HepG2 (cell line): ENCODE results near the gene POU2F2. TPM values are rescaled to one million over a fixed set of nuclear protein-coding genes. Genes with fewer than 3 reads are reported as not detected.

Source experiments
- ATF2 ChIP-seq: sonication (generic); formaldehyde crosslinking; IDR thresholded peaks from 2 replicates; pipeline ENCODE4 v1.4.0; 2020; ENCODE audit warnings: missing genetic modification reagents
- EHMT2 ChIP-seq: fragments of 200-600 bp; sonication (generic); IDR thresholded peaks from 2 replicates; pipeline ENCODE4 v1.7.0; 2017; ENCODE audit warnings: antibody characterized with exemption, low read depth, low read length, borderline replicate concordance
- HNRNPL ChIP-seq: fragments of 200-400 bp; formaldehyde crosslinking; IDR thresholded peaks from 2 replicates; pipeline ENCODE4 v1.6.1; 2017; ENCODE audit warnings: mild to moderate bottlenecking, low read depth, low read length
- JUNB ChIP-seq: sonication (generic); formaldehyde crosslinking; IDR thresholded peaks from 2 replicates; pipeline ENCODE4 v1.8.0; 2022; ENCODE audit warnings: missing genetic modification reagents, mild to moderate bottlenecking, borderline replicate concordance
- NRL ChIP-seq: sonication (generic); formaldehyde crosslinking; IDR thresholded peaks from 2 replicates; pipeline ENCODE4 v1.5.0; 2020; ENCODE audit warnings: missing genetic modification reagents, mild to moderate bottlenecking, moderate library complexity, borderline replicate concordance
- PAF1 ChIP-seq: IDR thresholded peaks from 2 replicates; pipeline ENCODE4 v1.6.1; 2016; ENCODE audit warnings: missing genetic modification reagents, missing compliant biosample characterization
- PTBP1 ChIP-seq: fragments of 200-400 bp; formaldehyde crosslinking; IDR thresholded peaks from 2 replicates; pipeline ENCODE4 v1.6.1; 2018; ENCODE audit warnings: low read length, low read depth; ENCODE audit not compliant: poor library complexity, severe bottlenecking
- SRY ChIP-seq: sonication (generic); formaldehyde crosslinking; IDR thresholded peaks from 2 replicates; pipeline ENCODE4 v1.8.0; 2022; ENCODE audit warnings: mild to moderate bottlenecking, missing genetic modification reagents
- ZMYM4 ChIP-seq: sonication (generic); formaldehyde crosslinking; IDR thresholded peaks from 2 replicates; pipeline ENCODE4 v1.8.1; 2023; ENCODE audit warnings: mild to moderate bottlenecking, missing genetic modification reagents
- ZNF598 ChIP-seq: sonication (generic); formaldehyde crosslinking; IDR thresholded peaks from 2 replicates; pipeline ENCODE4 v1.5.1; 2020; ENCODE audit warnings: mild to moderate bottlenecking, missing genetic modification reagents, borderline replicate concordance
- ZNF674 ChIP-seq: sonication (generic); formaldehyde crosslinking; IDR thresholded peaks from 2 replicates; pipeline ENCODE4 v1.5.0; 2020; ENCODE audit warnings: low read depth, mild to moderate bottlenecking, missing genetic modification reagents
- polyA plus RNA-seq, 8 experiments: library from polyadenylated mRNA; depleted of rRNA in 3 of 8; stranded (reverse) in 7 of 8; unstranded in 1 of 8; fragments of >200 nt; fragmentation: Illumina TruSeq in 4 of 8; extraction: Trizol in 4 of 8; gene quantifications; 2 replicates each; pipeline versions ENCODE4 v1.2.1 to v1.2.3, GENCODE V29; 2011 to 2016; ENCODE audit warnings: low read depth in 4 of 8, missing spikeins in 1 of 8, mixed read lengths in 1 of 8; ENCODE audit not compliant: insufficient read depth in 1 of 8
- total RNA-seq, 5 experiments: library from RNA; depleted of rRNA; stranded (reverse); fragments of >200 nt; fragmentation: Illumina TruSeq; extraction: Trizol; gene quantifications; 2 replicates each; pipeline ENCODE4 v1.2.3, GENCODE V29; 2016; ENCODE audit warnings: low read depth in 1 of 5
- TF ChIP-seq, protein P1 (sequence below): sonication (generic); formaldehyde crosslinking; IDR thresholded peaks from 2 replicates; pipeline ENCODE4 v1.5.0; 2020; ENCODE audit warnings: mild to moderate bottlenecking, missing genetic modification reagents, borderline replicate concordance
- TF ChIP-seq, protein P2 (sequence below): sonication (generic); formaldehyde crosslinking; IDR thresholded peaks from 2 replicates; pipeline ENCODE4 v1.5.0; 2020; ENCODE audit warnings: missing genetic modification reagents
- TF ChIP-seq, protein P3 (sequence below): sonication (generic); formaldehyde crosslinking; IDR thresholded peaks from 2 replicates; pipeline ENCODE4 v1.4.0; 2020; ENCODE audit warnings: missing genetic modification reagents
- TF ChIP-seq, protein P4 (sequence below): sonication (generic); formaldehyde crosslinking; IDR thresholded peaks from 2 replicates; pipeline ENCODE4 v1.8.1; 2023; ENCODE audit warnings: missing genetic modification reagents, inconsistent platforms, borderline replicate concordance
- TF ChIP-seq, protein P5 (sequence below): sonication (generic); formaldehyde crosslinking; IDR thresholded peaks from 2 replicates; pipeline ENCODE4 v1.5.0; 2020; ENCODE audit warnings: missing genetic modification reagents, mild to moderate bottlenecking, borderline replicate concordance

The POU2F2 gene
- total and polyA plus RNA-seq, 2 of the 13 experiments (the other 11 are each of a cell fraction or from before 2014, with no cell fraction given), result 0.09 to 0.17 TPM

DNA sequence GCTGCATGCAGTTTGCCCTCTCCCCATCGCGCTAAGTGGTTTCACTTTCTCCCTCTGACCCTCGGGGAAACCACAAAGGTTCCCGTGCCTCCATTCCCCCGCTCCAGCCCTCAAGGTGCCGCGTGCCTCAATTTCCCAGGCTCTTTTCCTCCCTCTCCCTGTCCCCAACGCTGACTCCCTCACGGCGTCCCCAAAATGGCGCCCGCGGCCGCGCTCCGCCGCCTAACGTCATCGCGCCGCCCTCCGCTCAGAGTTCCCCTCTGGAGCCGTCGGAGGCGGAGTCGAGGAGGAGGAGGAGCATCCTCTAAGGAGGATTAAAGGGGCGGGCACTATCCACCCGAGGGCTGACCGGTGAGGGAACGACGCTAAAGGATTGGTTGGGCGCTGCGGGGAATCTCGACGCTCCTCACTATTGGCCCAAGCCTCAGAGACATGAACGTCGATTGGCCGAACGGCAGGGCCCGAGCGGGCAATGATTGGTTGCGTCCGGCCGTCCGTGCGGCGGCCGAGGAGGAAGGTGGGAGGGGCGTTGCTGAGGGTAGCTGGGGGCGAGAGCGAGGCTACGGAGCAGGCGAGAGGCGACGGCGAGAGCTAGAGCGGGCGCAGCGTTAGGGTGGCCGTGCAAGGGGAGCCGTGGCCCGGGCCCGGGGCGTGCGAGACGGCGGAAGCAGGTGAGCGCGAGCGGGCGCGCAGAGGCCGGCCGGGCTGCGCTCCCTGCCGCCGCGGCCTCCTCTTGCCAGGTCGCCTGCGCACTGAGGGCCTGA is 56.4 kb downstream of the POU2F2 start, which contains the start of gene ZNF574 (continued):
- TF ChIP-seq, protein P1, sequence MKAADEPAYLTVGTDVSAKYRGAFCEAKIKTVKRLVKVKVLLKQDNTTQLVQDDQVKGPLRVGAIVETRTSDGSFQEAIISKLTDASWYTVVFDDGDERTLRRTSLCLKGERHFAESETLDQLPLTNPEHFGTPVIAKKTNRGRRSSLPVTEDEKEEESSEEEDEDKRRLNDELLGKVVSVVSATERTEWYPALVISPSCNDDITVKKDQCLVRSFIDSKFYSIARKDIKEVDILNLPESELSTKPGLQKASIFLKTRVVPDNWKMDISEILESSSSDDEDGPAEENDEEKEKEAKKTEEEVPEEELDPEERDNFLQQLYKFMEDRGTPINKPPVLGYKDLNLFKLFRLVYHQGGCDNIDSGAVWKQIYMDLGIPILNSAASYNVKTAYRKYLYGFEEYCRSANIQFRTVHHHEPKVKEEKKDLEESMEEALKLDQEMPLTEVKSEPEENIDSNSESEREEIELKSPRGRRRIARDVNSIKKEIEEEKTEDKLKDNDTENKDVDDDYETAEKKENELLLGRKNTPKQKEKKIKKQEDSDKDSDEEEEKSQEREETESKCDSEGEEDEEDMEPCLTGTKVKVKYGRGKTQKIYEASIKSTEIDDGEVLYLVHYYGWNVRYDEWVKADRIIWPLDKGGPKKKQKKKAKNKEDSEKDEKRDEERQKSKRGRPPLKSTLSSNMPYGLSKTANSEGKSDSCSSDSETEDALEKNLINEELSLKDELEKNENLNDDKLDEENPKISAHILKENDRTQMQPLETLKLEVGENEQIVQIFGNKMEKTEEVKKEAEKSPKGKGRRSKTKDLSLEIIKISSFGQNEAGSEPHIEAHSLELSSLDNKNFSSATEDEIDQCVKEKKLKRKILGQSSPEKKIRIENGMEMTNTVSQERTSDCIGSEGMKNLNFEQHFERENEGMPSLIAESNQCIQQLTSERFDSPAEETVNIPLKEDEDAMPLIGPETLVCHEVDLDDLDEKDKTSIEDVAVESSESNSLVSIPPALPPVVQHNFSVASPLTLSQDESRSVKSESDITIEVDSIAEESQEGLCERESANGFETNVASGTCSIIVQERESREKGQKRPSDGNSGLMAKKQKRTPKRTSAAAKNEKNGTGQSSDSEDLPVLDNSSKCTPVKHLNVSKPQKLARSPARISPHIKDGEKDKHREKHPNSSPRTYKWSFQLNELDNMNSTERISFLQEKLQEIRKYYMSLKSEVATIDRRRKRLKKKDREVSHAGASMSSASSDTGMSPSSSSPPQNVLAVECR (CRISPR knock-in tag), result peak; percentile 84; the same call in 1 of the 2 replicates
- TF ChIP-seq PAF1 (CRISPR knock-in tag), result no peak
- TF ChIP-seq, protein P2, sequence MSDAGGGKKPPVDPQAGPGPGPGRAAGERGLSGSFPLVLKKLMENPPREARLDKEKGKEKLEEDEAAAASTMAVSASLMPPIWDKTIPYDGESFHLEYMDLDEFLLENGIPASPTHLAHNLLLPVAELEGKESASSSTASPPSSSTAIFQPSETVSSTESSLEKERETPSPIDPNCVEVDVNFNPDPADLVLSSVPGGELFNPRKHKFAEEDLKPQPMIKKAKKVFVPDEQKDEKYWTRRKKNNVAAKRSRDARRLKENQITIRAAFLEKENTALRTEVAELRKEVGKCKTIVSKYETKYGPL (CRISPR knock-in tag), result no peak
- TF ChIP-seq NRL, result peak; percentile 84; the same call in 1 of the 2 replicates
- TF ChIP-seq JUNB (CRISPR knock-in tag), result 0 out of 2 replicates have a peak, but pooled peaks have one; percentile 28
- peak; percentile 60; the same call in 1 of the 2 replicates for TF ChIP-seq ATF2 (CRISPR knock-in tag)
- TF ChIP-seq ZNF674 (CRISPR knock-in tag), result no peak
- TF ChIP-seq, protein P3, sequence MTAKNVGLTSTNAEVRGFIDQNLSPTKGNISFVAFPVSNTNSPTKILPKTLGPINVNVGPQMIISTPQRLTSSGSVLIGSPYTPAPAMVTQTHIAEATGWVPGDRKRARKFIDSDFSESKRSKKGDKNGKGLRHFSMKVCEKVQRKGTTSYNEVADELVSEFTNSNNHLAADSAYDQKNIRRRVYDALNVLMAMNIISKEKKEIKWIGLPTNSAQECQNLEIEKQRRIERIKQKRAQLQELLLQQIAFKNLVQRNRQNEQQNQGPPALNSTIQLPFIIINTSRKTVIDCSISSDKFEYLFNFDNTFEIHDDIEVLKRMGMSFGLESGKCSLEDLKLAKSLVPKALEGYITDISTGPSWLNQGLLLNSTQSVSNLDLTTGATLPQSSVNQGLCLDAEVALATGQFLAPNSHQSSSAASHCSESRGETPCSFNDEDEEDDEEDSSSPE (CRISPR knock-in tag), result peak; percentile 14; the same call in 1 of the 2 replicates
- TF ChIP-seq, protein P4, sequence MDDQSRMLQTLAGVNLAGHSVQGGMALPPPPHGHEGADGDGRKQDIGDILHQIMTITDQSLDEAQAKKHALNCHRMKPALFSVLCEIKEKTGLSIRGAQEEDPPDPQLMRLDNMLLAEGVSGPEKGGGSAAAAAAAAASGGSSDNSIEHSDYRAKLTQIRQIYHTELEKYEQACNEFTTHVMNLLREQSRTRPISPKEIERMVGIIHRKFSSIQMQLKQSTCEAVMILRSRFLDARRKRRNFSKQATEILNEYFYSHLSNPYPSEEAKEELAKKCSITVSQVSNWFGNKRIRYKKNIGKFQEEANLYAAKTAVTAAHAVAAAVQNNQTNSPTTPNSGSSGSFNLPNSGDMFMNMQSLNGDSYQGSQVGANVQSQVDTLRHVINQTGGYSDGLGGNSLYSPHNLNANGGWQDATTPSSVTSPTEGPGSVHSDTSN (CRISPR knock-in tag), result no peak
- TF ChIP-seq SRY (CRISPR knock-in tag), result no peak
- peak; percentile 58; the same call in 1 of the 2 replicates for TF ChIP-seq EHMT2
- TF ChIP-seq, protein P5, sequence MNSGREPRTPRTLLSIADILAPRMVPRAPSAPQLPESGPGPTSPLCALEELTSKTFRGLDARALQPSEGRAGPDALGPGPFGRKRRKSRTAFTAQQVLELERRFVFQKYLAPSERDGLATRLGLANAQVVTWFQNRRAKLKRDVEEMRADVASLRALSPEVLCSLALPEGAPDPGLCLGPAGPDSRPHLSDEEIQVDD (CRISPR knock-in tag), result no peak
- TF ChIP-seq ZNF598 (CRISPR knock-in tag), result 0 out of 2 replicates have a peak, but pooled peaks have one; percentile 72
- TF ChIP-seq HNRNPL, result 0 out of 2 replicates have a peak, but pooled peaks have one; percentile 49
- peak; percentile 20 for TF ChIP-seq PTBP1
- TF ChIP-seq ZMYM4 (CRISPR knock-in tag), result peak; percentile 89
